ENCODE data around the gene WNT9B.

- TF ChIP-seq TCF7L2 (IDR thresholded peaks at IDR 0.05; ENCODE audit: low read depth, low read length) (no peak), CTCF (IDR thresholded peaks at IDR 0.05) (no peak)
Measured at GRCh38 chr17:46809110-46809571, 42.2 kb upstream of the WNT9B start.

Measured in Panc1 (cell line).